ENCODE data around the gene DEFB128. TPM values are rescaled to one million over a fixed set of nuclear protein-coding genes. Genes with fewer than 3 reads are reported as not detected.

DEFB128 gene
- total RNA-seq, 5 donors from 2014 or later (not counting 1 experiment from before 2014, with no cell fraction given): not detected

GRCh38 chr20:184288-184687, 5.2 kb downstream of the DEFB128 start:
- H3K9me3 ChIP-seq: peaks cover 4% of the 10 kb centered on the region
- H3K4me3 Mint-ChIP-seq: no peak overlapping the region
- no peaks in the 10 kb centered on the region for H3K36me3 ChIP-seq (ENCODE audit: control insufficient read depth in 2 of 2, extremely low read depth in 1 of 2, insufficient read depth in 1 of 2, low read length in 1 of 2)
- H3K36me3 Mint-ChIP-seq: no peaks in the 10 kb centered on the region
- ChIA-PET CTCF (no interaction called here), POLR2A (no interaction called here)
- no peak for ATAC-seq (replicated peaks in 1 of 4)
- no peak overlapping the region for H3K27ac ChIP-seq (ENCODE audit: low read length)
- no peak overlapping the region for H3K27ac Mint-ChIP-seq
- no peaks in the 10 kb centered on the region for H3K27me3 ChIP-seq (replicated peaks in 1 of 2; ENCODE audit: control insufficient read depth in 2 of 2, extremely low read depth in 1 of 2, insufficient read depth in 2 of 2, low read length in 1 of 2)
- no peaks in the 10 kb centered on the region for H3K4me1 ChIP-seq (ENCODE audit: control insufficient read depth in 1 of 2, extremely low read depth in 1 of 2, insufficient read depth in 2 of 2, low read length in 2 of 2)
- peaks cover 50 to 66% of the 10 kb centered on the region in 2 donors for H3K27me3 Mint-ChIP-seq
- DNase-seq: no peak
- no CpG with 5 or more reads among the region's 2 CpGs for WGBS (ENCODE audit: insufficient coverage)
- peaks cover 14 to 20% (median 14%) of the 10 kb centered on the region in 3 donors for H3K9me3 Mint-ChIP-seq
- H3K4me1 Mint-ChIP-seq: no peaks in the 10 kb centered on the region
- no peak overlapping the region for H3K4me3 ChIP-seq (ENCODE audit: control insufficient read depth in 1 of 2, extremely low read depth in 1 of 2, low read length in 1 of 2)

GRCh38 chr20:168876-169275, 20.6 kb downstream of the DEFB128 start:
- WGBS (ENCODE audit: insufficient coverage): 60% methylated on average over 1 of the region's 2 CpGs
- H3K27ac ChIP-seq (ENCODE audit: low read length): no peak overlapping the region
- H3K36me3 Mint-ChIP-seq: no peaks in the 10 kb centered on the region
- H3K9me3 ChIP-seq: no peaks in the 10 kb centered on the region
- no peak overlapping the region for H3K4me3 Mint-ChIP-seq
- no peak overlapping the region for H3K27ac Mint-ChIP-seq
- ChIA-PET CTCF (no interaction called here), POLR2A (no interaction called here)
- no peaks in the 10 kb centered on the region for H3K36me3 ChIP-seq (ENCODE audit: control insufficient read depth in 2 of 2, extremely low read depth in 1 of 2, insufficient read depth in 1 of 2, low read length in 1 of 2)
- H3K27me3 ChIP-seq (replicated peaks in 1 of 2; ENCODE audit: control insufficient read depth in 2 of 2, extremely low read depth in 1 of 2, insufficient read depth in 2 of 2, low read length in 1 of 2): peaks cover 4 to 5% of the 10 kb centered on the region in 2 experiments
- no peaks in the 10 kb centered on the region for H3K9me3 Mint-ChIP-seq
- DNase-seq (no peak), ATAC-seq (replicated peaks in 1 of 4) (no peak)
- peaks cover 0 to 4% (median 3%) of the 10 kb centered on the region in 3 donors for H3K4me1 Mint-ChIP-seq
- peaks cover 6 to 9% of the 10 kb centered on the region in 2 donors for H3K27me3 Mint-ChIP-seq
- no peaks in the 10 kb centered on the region for H3K4me1 ChIP-seq (ENCODE audit: control insufficient read depth in 1 of 2, extremely low read depth in 1 of 2, insufficient read depth in 2 of 2, low read length in 2 of 2)
- no peak overlapping the region for H3K4me3 ChIP-seq (ENCODE audit: control insufficient read depth in 1 of 2, extremely low read depth in 1 of 2, low read length in 1 of 2)

GRCh38 chr20:164618-165017, 24.9 kb downstream of the DEFB128 start:
- no peaks in the 10 kb centered on the region for H3K9me3 ChIP-seq
- no peak overlapping the region for H3K27ac Mint-ChIP-seq
- H3K36me3 ChIP-seq (ENCODE audit: control insufficient read depth in 2 of 2, extremely low read depth in 1 of 2, insufficient read depth in 1 of 2, low read length in 1 of 2): no peaks in the 10 kb centered on the region
- H3K4me1 ChIP-seq (ENCODE audit: control insufficient read depth in 1 of 2, extremely low read depth in 1 of 2, insufficient read depth in 2 of 2, low read length in 2 of 2): no peaks in the 10 kb centered on the region
- H3K27me3 ChIP-seq (replicated peaks in 1 of 2; ENCODE audit: control insufficient read depth in 2 of 2, extremely low read depth in 1 of 2, insufficient read depth in 2 of 2, low read length in 1 of 2): peaks cover 2% of the 10 kb centered on the region in 2 experiments
- CTCF ChIA-PET: no interaction called here
- POLR2A ChIA-PET: no interaction called here
- ATAC-seq (replicated peaks in 1 of 4): no peak
- WGBS (ENCODE audit: insufficient coverage): no CpG with 5 or more reads among the region's 3 CpGs
- no peaks in the 10 kb centered on the region for H3K36me3 Mint-ChIP-seq
- H3K9me3 Mint-ChIP-seq: no peaks in the 10 kb centered on the region
- H3K4me3 Mint-ChIP-seq: no peak overlapping the region
- H3K4me3 ChIP-seq (ENCODE audit: control insufficient read depth in 1 of 2, extremely low read depth in 1 of 2, low read length in 1 of 2): no peak overlapping the region
- peaks cover 0 to 4% (median 3%) of the 10 kb centered on the region in 3 donors for H3K4me1 Mint-ChIP-seq
- H3K27me3 Mint-ChIP-seq: peaks cover 15 to 18% of the 10 kb centered on the region in 2 donors
- H3K27ac ChIP-seq (ENCODE audit: low read length): no peak overlapping the region
- DNase-seq: no peak

DNA sequence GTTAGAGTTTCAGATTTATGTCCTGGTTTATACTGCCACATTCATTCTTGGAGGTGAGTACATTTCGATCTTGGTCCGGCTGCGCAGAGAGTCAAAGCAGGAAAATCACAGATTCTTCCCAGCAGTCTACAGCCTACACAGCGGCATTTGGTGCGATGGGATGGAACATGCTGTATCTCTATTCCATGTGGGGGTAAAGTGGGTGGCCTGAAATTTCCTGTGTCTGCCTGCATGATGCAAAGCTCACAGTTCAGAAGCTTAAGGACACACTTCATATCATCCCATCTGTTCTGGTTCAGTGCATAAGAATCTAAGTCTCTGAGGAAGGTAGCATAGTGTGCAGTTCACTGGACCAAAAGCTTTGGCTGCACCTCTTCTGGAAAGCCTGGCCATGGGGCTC, 32.4 kb downstream of the DEFB128 start, which contains the start of gene DEFB127:
Gene DEFB127, plus strand, starts transcription at position 301 of the 400 bp plus-strand sequence. Its CDS starts 91 bp downstream, at position 392.
- Mint-ChIP-seq H3K27me3 (peaks cover 32 to 35% of the 10 kb centered on the region in 2 donors), H3K27ac (no peak within 1 kb of the TSS)
- ATAC-seq (replicated peaks in 1 of 4): no peak

DNA sequence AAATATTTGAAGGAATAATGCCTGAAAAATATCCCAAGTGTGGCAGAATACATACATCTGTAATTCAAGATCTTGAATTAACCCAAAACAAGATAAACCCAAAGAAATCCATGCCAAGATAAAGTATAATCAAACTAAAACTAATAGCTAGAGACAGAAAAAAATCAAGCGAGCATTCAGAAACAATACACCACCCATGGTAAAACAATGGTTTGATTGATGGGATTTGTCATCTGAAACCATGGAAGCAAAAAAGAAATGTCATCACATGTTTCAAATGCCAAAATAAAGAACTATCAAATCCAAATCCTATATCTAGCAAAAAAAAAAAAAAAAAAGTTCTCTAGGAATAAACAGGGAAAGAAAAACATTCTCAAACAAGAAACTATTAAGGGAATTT, 37.4 kb downstream of the DEFB128 start:
- H3K27me3 Mint-ChIP-seq: peaks cover 28 to 36% of the 10 kb centered on the region in 2 donors
- no peaks in the 10 kb centered on the region for H3K9me3 Mint-ChIP-seq
- POLR2A ChIA-PET: no interaction called here

More for the DNA sequence above, 32.4 kb downstream of the DEFB128 start, which contains the start of gene DEFB127:
- DNase-seq: no peak
- Histone ChIP-seq H3K4me1 (ENCODE audit: control insufficient read depth in 1 of 2, extremely low read depth in 1 of 2, insufficient read depth in 2 of 2, low read length in 2 of 2) (no peaks in the 10 kb centered on the region), H3K36me3 (ENCODE audit: control insufficient read depth in 2 of 2, extremely low read depth in 1 of 2, insufficient read depth in 1 of 2, low read length in 1 of 2) (no peaks in the 10 kb centered on the region), H3K4me3 (ENCODE audit: control insufficient read depth in 1 of 2, extremely low read depth in 1 of 2, low read length in 1 of 2) (no peak within 1 kb of the TSS), H3K27me3 (replicated peaks in 1 of 2; ENCODE audit: control insufficient read depth in 2 of 2, extremely low read depth in 1 of 2, insufficient read depth in 2 of 2, low read length in 1 of 2) (peaks cover 4 to 8% of the 10 kb centered on the region in 2 experiments), H3K27ac (ENCODE audit: low read length) (no peak within 1 kb of the TSS), H3K9me3 (no peaks in the 10 kb centered on the region)
- Mint-ChIP-seq H3K9me3 (no peaks in the 10 kb centered on the region), H3K4me1 (no peaks in the 10 kb centered on the region), H3K36me3 (no peaks in the 10 kb centered on the region), H3K4me3 (no peak within 1 kb of the TSS)
- POLR2A ChIA-PET: interaction anchor here in 1 of 2 donors (0.5 kb wide), 1 partner anchor 30 kb away, joined by 6 read pairs; no protein-coding TSS in a partner anchor
- WGBS (ENCODE audit: insufficient coverage): 70% methylated on average over 3 of the region's 5 CpGs
- CTCF ChIA-PET: no interaction called here

GRCh38 chr20:145877-146276, 43.6 kb downstream of the DEFB128 start:
- H3K27ac ChIP-seq (ENCODE audit: low read length): no peak overlapping the region
- ATAC-seq (replicated peaks in 1 of 4) (no peak), DNase-seq (no peak)
- no peaks in the 10 kb centered on the region for H3K4me1 ChIP-seq (ENCODE audit: control insufficient read depth in 1 of 2, extremely low read depth in 1 of 2, insufficient read depth in 2 of 2, low read length in 2 of 2)
- Mint-ChIP-seq H3K4me3 (no peak overlapping the region), H3K9me3 (no peaks in the 10 kb centered on the region), H3K27me3 (peaks cover 36 to 40% of the 10 kb centered on the region in 2 donors), H3K4me1 (no peaks in the 10 kb centered on the region), H3K27ac (no peak overlapping the region), H3K36me3 (no peaks in the 10 kb centered on the region)
- no peaks in the 10 kb centered on the region for H3K36me3 ChIP-seq (ENCODE audit: control insufficient read depth in 2 of 2, extremely low read depth in 1 of 2, insufficient read depth in 1 of 2, low read length in 1 of 2)
- peaks cover 4 to 16% of the 10 kb centered on the region in 2 experiments for H3K27me3 ChIP-seq (replicated peaks in 1 of 2; ENCODE audit: control insufficient read depth in 2 of 2, extremely low read depth in 1 of 2, insufficient read depth in 2 of 2, low read length in 1 of 2)
- H3K9me3 ChIP-seq: no peaks in the 10 kb centered on the region
- WGBS (ENCODE audit: insufficient coverage): no CpG with 5 or more reads among the region's 2 CpGs
- ChIA-PET POLR2A (no interaction called here), CTCF (no interaction called here)
- H3K4me3 ChIP-seq (ENCODE audit: control insufficient read depth in 1 of 2, extremely low read depth in 1 of 2, low read length in 1 of 2): no peak overlapping the region

More for the DNA sequence above, 37.4 kb downstream of the DEFB128 start:
- ATAC-seq (replicated peaks in 1 of 4) (no peak), DNase-seq (no peak)
- Mint-ChIP-seq H3K4me1 (no peaks in the 10 kb centered on the region), H3K4me3 (no peak overlapping the region), H3K27ac (no peak overlapping the region), H3K36me3 (no peaks in the 10 kb centered on the region)
- Histone ChIP-seq H3K27me3 (replicated peaks in 1 of 2; ENCODE audit: control insufficient read depth in 2 of 2, extremely low read depth in 1 of 2, insufficient read depth in 2 of 2, low read length in 1 of 2) (peaks cover 3 to 12% of the 10 kb centered on the region in 2 experiments), H3K4me1 (ENCODE audit: control insufficient read depth in 1 of 2, extremely low read depth in 1 of 2, insufficient read depth in 2 of 2, low read length in 2 of 2) (no peaks in the 10 kb centered on the region), H3K36me3 (ENCODE audit: control insufficient read depth in 2 of 2, extremely low read depth in 1 of 2, insufficient read depth in 1 of 2, low read length in 1 of 2) (no peaks in the 10 kb centered on the region), H3K9me3 (no peaks in the 10 kb centered on the region), H3K27ac (ENCODE audit: low read length) (no peak overlapping the region), H3K4me3 (ENCODE audit: control insufficient read depth in 1 of 2, extremely low read depth in 1 of 2, low read length in 1 of 2) (no peak overlapping the region)
- CTCF ChIA-PET: no interaction called here
- no CpG with 5 or more reads among the region's 1 CpG for WGBS (ENCODE audit: insufficient coverage)

DNA sequence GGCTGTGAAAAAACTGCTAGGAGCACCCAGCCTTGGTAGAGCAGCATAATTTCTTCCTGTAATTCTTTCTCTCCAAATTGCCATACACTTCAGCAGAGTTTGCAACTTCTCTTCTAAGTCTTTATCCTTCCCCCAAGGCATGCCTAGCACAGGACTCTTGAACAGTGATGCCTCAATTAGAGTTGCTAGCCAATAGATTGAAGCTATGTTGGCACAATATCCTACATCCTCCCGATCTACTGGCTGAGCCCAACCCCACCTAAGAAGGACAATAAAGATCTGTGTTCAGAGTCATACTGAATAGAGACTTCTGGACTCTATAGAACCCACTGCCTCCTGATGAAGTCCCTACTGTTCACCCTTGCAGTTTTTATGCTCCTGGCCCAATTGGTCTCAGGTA, 47.2 kb downstream of the DEFB128 start, which contains the start of gene DEFB126:
Gene DEFB126, plus strand, starts transcription at position 301 of the 400 bp plus-strand sequence. Its CDS starts 39 bp downstream, at position 340.
- H3K27me3 ChIP-seq (replicated peaks in 1 of 2; ENCODE audit: control insufficient read depth in 2 of 2, extremely low read depth in 1 of 2, insufficient read depth in 2 of 2, low read length in 1 of 2): peaks cover 4 to 13% of the 10 kb centered on the region in 2 experiments
- H3K4me1 ChIP-seq (ENCODE audit: control insufficient read depth in 1 of 2, extremely low read depth in 1 of 2, insufficient read depth in 2 of 2, low read length in 2 of 2): no peaks in the 10 kb centered on the region
- H3K27ac Mint-ChIP-seq: no peak within 1 kb of the TSS
- peaks cover 3 to 5% (median 5%) of the 10 kb centered on the region in 3 donors for H3K9me3 Mint-ChIP-seq
- ChIA-PET CTCF (no interaction called here), POLR2A (no interaction called here)
- WGBS (ENCODE audit: insufficient coverage): no CpG with 5 or more reads among the region's 1 CpG
- no peak for ATAC-seq (replicated peaks in 1 of 4)
- no peak within 1 kb of the TSS for H3K4me3 ChIP-seq (ENCODE audit: control insufficient read depth in 1 of 2, extremely low read depth in 1 of 2, low read length in 1 of 2)
- no peaks in the 10 kb centered on the region for H3K9me3 ChIP-seq
- no peaks in the 10 kb centered on the region for H3K36me3 Mint-ChIP-seq
- no peaks in the 10 kb centered on the region for H3K4me1 Mint-ChIP-seq
- peaks cover 46 to 55% of the 10 kb centered on the region in 2 donors for H3K27me3 Mint-ChIP-seq
- no peak within 1 kb of the TSS for H3K27ac ChIP-seq (ENCODE audit: low read length)
- no peak for DNase-seq
- no peaks in the 10 kb centered on the region for H3K36me3 ChIP-seq (ENCODE audit: control insufficient read depth in 2 of 2, extremely low read depth in 1 of 2, insufficient read depth in 1 of 2, low read length in 1 of 2)
- no peak within 1 kb of the TSS for H3K4me3 Mint-ChIP-seq

All from T-cell (primary cell).